HG03457 (cell line): Measurements from ENCODE around the gene GRID1.
A peak's percentile ranks its signal among the peaks of the same experiment; 100 is the strongest.
"Not testable (repeated sequence)": the region's sequence is repeated elsewhere in the genome, so short reads cannot be mapped to it uniquely, and the experiment has no call there.

ENCODE experiments used
- ATAC-seq: cut with Tn5 transposase; IDR thresholded peaks from one replicate; pipeline ENCODE4 v1.9.1; 2021; ENCODE audit warnings: moderate number of reproducible peaks; ENCODE audit not compliant: unreplicated experiment

Gene GRID1

DNA sequence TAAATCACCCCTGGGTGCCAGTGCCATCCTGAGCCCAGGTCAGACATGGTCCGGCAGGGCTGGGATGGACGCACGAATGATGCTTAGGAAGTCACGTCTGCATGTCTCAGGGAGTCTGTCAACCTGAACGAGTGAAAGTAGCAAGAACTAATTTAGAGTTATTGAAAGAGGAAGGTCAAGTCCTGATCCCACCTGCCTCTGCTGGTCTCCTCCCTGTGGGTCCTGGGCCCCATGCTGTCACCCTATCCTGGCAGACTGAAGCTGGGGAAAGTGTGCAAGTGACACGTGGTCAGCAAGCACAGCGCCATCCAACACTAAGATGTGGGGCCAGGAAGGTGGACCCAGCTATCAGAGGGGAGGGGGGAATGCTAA, 26.1 kb upstream of the GRID1 start:
- ATAC-seq = peak; percentile 34

DNA sequence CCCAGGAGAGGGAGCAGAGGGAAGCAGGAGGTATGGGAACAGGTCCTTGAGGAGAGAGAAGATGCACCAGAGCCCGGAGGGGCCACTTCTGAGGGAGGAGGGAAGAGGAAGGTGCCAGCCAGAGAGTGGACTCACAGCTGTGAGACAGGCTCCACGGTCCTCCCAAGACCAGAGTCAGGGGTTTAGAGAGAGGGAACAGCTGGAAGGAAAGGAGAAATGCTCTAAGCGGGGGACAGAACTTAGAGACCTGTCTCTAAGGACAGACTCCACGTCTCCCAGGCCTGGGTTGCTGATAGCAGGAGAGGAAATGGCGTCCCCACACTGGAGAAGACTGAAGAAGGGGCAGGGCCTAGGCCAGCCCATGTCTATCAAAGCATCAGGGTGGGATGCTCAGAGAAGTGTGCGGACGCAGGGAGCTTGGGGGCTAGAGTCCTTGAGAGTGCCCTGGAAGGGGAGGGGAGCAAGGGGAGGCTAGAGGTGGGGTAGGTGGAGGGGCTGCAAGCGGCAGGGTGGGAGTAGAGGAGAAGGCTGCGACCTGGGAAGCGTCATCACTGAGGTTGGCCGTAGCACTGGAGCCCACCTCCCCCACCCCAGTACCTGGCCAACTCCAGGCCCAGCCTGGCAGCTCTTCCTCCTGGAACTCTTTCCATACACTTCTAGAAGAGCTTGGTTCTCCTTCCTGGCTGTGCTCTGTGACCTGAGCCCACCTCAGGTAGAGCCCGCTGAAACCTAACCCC, 25.6 kb upstream of the GRID1 start:
- peak; percentile 8 for ATAC-seq

DNA sequence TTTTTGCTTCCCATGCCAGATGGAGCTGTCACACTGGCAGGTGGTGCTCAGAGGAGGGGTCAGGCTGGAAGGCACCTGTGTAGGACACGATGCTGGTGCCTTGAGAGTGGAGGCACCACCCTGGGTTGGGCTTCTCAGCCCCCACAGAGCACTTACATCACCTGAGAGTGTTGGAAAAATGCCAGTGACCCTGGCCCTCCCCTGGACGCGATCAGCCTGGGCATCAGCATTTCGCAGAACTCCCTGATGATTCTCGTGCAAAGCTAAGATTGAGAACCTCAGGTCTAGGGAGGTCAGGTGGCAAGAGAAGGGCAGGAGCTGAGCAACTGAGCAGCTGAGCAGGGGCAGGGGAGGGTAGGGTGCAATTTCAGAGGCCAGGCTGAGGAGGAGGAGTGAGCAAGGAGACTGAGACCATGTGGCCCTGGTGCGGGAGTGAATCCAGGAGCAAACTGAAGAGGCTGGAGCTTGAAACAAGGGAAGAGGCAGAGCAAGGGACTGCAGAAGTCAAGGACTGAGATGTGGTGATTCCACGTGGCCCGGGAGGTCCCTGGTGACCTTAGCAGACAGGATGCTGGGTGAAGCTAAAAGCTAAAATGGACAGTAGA, 24.7 kb upstream of the GRID1 start:
- no peak for ATAC-seq

DNA sequence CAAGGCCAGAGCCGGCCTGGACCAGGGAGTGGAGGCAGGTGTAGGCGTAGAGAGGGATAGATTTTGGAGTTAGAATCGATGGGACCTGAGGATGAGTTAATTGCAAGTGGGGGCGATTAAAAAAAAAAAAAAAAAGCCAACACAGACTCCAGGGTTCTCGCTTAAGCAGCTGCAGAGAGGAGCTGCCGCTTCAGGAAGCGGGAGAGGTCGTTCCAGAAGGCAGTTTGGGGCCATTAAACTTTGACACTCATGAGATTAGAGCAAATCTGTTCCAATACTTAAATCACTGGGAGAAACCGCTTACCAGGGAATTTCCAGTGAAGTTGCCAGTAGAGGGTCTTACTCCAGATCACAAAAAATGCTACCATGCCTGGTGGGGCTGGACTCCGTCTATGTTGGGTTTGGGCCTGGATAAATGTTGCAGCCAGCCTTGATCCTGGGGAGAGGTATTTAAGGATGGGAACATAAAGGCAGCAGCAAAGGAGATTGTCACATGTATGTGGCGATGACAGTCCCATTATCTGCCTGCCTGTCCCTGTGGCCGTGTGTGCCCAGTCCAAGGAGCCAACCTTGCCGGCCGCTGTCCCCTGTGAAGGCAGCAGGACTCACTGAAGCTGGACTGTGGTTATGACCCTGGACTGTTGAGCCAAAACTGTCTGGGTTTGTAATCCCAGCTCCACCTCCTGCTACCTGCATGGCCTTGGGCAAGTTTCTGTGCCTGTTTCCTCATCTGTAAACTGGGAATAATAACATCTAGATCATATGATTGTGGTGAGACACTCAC, 23.9 kb upstream of the GRID1 start:
- ATAC-seq = no peak

DNA sequence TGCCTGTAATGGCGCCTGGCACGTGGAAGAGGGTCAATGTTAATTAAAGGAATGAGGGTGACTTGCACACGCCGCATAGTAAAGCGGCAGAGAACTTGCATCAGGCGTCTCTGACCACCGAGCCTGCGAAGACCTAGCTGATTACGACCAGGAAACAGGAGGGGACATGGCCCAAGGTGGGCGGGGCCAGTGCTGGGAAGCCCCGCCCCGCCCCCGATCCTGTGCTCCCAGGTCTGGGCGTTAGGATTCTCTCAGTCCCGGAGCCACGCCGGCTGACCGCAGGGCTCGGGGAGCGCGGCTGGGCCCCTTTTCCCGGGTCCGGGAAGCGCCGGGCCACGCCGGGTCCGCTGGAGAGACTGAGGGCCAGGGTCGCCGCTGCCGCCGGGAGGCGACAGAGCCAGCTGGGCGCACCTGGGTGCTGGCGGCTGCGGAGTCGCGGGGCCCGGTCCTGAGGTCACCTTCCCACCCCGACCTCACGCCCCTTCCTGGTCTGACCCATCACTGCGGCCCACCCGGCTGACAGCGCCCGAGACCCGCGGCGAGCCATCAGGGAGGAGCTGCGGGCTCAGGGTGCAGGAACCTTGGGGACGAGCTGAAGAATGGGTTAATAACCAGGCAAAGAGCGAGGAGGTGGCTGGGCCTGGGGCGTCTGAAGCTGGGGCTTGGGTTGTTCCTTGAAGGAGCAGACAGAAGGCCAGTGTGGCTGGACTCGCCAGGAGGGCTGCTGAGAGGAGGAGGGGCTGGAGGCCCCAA, 23.0 kb upstream of the GRID1 start:
- peak; percentile 71 for ATAC-seq

DNA sequence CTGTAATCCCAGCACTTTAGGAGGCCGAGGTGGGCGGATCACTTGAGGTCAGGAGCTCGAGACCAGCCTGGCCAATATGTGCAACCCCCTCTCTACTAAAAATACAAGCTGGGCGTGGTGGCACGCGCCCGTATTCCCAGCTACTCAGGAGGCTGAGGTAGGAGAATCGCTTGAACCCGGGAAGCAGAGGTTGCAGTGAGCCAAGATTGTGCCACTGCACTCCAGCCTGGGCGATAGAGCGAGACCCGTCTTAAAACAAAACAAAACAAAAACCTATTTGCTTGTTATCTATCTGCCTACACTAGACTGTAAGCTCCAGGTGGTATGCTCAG, 22.5 kb upstream of the GRID1 start:
- not testable (repeated sequence) for ATAC-seq

DNA sequence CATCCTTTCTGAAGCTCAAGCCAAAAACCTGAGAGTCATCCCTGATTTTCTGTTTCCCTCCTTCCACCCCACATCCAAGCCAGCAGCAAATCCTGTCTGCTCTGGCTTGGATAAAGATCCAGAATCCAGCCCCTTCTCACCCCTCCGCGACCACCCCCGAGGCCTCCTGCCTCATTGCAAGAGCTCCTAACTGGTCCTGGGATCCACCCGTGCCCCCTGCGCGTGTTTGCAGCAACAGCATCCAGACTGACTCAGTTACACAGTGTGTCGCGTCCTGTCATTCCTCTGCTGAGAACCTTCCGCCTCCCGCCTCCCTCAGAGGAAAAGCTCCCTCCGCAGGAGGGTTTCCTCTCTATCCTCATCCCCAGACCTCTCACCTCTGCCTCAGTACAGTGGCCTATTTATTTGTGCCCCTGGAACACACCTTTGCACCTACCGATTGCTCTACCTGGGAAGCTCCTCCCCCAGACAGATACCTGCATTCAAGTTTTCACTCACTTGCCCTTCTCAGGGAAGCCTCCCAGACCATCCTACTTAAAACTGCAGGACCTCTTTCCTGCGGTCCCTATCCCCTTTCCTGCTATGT, 21.6 kb upstream of the GRID1 start:
- no peak for ATAC-seq

DNA sequence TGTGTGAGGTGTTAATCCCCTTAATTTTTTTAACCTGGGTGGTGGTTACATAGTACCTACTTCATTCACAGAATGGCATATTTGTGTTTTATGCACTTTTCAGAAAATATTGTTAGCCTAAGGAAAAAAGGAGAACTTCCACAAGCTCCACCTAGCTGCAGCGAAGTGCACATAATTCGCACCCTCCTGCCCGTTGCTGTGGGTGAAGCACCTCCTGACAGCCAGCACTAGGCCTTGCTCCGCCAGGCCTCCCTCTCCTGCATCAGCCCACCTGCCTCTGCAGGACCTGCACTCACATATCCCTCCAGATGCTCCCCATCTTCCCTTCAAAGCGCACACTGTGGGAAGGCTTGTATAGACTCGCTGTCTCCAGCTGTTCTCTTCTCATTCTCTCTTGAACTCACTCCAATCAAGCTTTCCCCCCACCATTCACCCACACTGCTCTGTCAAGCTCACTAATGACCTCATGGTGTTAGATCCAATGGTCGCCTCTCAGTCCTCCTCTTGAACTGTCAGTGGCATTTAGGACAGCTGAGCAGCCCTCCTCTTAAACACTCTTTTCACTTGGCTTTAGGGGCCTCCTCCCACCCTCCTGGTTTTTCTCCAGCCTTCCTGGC, 20.7 kb upstream of the GRID1 start:
- no peak for ATAC-seq

DNA sequence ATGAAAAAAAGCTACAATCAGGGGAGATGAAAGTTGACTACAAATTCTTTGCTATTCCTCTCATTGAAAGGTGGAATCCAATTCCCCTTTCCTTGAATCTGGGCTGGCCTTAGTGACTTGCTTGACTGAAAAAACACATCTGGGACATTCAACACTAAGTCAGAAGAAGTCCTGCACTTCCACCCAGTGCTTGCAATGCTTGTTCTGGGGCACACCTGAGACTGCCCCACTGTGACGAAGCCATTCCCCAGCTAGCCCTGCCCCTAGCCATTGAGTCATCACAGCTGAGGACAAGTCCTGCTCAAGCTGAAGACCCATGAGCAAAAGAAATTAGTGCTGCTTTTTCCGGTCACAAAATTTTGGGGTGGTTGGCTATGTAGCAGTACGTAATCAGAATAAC, 19.2 kb upstream of the GRID1 start:
- ATAC-seq = no peak

DNA sequence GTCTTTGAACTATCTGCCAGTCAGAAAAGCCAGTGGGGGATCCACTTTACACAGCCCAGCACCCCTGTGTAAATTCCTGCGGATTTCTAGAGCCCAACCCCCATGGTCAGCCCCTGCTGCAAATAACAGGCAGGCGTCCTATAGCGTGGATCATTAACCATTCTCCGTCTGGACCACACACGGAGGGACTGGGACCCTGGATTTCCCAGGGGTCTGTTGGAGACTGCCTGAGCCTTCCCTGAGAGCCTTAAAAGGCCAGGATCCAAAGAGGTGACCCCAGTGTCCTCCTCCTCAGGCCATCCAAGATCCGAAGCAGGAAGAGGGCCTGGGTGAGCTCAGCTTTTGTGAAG, 11.2 kb upstream of the GRID1 start:
- no peak for ATAC-seq

DNA sequence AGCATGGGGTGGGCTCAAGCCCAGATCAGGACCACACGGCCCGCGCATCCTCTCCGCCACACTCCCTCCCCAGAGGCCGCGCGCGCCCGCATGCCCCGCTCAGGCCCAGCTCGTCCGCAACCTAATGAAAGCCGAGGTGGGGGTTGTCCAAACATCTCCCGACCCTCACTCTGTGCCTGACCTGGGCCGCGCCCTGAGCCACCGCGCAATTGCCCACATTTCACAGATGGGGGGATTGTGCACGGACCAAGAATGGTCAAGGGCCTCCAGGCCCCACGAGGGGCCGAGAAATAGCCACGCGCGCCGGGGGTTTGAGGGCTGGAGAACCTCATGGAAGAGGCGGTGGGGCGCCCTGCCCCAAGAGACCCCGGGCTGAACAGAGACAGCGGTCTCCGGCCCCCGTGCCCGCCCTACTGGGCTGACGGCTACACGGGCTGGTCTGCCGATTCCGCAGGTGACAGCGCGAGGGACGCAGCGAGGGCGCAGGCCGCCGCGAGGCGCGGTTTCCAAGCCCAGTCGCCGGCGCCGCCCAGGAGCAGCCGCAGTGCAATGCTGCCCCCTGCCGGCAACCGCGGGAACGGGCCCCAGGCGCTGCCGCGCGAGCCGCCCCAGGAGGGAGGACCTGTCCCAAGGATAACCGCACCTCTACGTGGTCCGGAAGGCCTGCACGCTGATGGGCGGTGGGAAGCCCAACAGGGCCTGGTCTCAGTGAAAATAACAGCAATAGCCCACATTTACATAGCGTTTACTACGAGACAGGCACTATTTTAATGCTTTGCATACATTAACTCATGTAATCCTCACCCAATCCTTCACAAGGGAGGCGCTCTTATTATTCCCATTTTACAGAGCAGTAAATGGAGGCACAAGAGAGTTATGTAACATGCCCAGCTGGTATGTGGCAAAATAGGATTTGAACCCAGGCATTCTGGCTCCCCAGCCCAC, 10.5 kb upstream of the GRID1 start:
- peak; percentile 90 for ATAC-seq

DNA sequence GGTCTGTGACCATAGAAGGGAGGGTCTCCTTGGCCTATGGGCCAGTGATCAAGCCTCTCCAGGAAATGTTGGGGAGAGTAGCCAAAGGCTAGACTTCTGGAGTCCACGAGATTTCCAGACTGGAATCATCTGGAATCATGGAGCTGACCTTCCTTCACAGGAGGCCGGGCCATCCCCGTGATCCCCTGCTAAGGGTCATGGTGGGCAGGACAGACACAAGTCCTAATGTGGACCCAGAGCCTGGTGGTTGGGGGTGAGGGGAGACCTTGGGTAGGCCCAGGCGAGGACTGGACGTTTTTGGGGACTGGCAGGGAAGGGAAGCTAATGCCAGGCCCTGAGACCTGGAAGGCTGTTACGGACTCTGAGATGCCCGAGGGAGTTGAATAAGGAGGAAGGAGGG, 9.8 kb upstream of the GRID1 start:
- no peak for ATAC-seq

DNA sequence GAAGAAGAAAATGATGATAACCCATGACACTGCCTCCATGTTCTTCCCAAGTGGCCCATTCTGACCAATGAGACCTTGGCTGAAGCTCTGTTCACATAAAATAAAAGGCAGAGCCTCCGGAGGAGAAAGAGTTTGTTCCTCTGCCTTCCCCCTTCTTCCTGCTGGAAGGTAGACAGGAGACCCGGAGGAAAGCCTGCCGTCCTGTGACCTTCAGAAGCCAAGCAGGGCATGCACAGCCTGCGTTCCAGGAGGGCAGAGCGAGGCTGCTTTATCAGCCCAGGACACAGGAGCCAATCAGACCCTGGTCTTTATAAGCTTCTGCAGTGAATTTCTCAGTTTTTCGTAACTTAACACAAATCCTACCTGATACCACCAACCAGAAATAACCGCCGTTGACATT, 8.6 kb upstream of the GRID1 start:
- ATAC-seq = no peak

DNA sequence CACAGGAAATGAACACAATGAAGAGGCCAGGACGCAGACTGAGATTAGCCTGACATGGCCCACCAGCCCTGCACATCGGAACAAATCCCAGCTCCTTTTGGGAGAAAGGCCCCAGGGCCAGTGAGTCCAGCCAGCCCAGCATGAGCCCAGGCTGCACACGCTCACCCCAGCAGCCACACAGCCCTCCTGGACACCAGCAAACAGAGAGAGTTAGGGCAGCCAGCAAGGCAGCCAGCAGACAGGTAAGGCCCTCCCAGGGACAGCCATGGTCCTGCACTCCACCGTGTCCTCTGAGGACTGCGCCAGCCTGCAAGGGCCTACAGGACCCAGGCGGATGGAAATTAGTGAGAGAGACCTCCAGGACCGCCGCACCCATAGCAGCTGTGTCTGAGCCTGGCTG, 8.1 kb upstream of the GRID1 start:
- ATAC-seq = no peak

DNA sequence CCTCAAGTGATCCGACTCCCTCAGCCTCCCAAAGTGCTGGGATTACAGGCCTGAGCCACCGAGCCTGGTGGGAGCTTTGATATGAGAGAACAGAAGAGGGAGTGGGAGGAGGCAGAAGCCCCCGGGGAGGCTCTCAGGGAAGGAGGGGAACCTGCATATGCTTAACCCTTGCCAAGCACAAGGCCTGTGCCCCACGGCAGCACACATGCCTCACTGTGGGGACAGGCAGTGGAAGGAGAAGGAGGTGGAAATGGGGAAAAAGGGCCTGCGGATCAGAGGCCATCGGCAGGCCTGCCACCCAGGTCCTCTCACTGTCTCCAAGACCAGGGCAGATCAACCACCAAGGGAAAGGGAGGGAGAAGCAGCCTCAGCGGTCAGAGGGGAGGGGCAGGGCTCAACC, 7.2 kb upstream of the GRID1 start:
- no peak for ATAC-seq

DNA sequence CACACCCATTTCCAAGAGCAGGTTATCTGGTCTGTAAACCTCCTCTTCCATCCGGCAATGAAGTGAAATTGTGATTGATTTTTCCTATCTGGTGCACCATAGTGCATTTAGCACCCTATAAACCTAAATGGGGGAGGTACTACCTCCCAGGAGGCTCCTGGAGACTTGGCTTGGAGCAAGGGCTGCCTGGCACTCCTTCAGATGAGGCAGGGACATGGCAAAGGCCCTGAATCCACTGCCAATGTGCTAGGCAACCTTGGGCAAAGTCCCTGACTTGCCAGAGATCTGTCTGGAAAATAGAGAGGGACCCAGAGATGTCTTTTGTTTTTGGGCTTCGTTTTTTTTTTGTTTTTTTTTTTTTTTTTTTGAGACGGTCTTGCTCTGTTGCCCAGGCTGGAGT, 6.7 kb upstream of the GRID1 start:
- no peak for ATAC-seq

DNA sequence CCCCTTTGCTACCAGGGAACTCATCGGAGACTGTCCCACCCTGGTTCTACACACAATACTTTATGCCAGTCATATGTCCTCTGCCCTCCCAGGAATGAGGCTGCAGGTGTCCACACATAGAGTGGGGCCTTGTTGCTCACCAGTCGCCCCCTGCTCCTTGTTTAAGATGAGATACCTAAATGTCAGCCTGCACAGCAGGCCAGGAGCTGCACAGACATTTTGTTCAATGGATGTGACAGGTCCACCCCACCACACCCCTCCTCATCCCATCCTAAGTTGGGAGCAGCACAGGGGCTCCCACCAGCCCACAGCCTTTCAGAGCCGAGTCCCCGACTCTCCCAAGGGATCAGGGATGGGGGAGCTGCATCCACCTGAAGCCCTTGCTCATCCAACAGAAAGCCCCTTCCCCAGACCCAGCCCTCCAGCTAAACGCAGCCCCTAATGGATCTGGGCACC, 6.2 kb upstream of the GRID1 start:
- no peak for ATAC-seq

DNA sequence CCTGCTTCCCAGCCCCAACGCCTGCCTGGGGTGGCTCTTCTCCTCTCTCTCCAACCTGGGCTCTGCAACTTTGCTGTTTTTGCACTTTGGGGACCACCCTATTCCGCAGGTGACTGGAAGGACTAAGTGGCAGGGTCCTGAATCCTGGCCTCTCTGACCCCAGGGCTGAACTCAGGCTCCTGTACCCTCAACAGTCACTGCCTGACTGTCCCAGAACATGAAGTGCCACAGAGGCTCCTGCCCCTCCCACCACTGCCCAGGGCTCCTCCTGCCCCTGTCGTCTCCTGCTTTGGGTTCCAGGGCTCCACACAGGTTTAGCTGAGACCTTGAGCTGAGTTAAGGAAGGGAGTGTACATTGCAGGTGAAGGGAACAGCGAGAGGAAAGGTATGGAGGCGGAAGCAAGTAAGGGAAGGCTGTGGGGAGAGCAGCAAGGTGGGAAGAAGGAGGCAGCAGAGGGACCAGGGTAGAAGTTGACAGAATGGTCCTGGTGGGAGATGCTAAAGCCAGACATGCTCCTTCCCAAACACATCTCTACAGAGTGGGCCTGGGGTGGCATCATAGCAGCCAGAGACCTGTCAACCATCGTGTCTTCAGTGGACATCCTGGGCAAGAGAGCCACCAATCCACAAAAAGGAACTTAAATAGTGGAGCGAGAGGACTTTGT, 5.7 kb upstream of the GRID1 start:
- ATAC-seq = no peak

DNA sequence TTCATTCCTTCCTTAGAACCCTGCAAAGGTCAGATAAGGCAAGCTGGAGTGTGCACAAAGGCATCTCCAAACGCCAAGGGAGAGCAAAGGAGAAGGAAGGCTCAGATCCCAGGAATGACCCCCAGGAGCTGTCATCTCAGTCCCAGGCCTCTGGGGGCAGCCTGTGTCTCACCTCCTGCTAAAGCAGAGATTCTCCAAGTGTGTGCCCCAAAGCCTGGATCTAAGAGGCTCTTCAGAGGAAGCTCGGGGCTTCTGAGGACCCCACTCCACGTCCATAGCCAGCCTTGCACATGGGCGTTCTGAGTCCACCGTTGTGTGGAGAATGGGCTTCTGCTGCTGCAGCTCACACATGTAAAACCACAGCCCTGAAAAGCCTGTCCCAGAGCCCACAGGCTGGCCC, 5.1 kb upstream of the GRID1 start:
- no peak for ATAC-seq
